ENCODE data around the gene CHDH. TPM values are rescaled to one million over a fixed set of nuclear protein-coding genes. Genes with fewer than 3 reads are reported as not detected.

Gene CHDH
- polyA plus RNA-seq, 3 donors: not detected

DNA sequence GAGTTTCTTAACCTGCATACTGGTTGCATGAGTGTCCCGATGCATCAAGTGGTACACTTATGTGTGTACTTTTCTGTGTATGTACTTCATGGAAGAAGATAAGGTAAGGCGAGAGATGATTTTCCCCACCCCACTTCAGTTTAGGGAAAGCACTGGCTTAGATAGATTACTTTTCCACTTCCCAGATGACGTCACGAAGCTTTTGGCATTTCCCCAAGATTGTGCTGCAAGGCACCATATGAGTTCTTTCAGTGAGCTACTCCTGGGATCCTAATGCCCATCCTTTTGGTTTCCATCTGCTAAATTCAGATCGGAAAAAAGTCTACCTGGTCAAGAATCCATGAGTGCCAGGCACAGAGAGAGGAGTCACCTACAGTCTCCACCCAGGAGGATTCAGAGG, 4.7 kb upstream of the CHDH start:
- no peak for DNase-seq
- WGBS (ENCODE audit: insufficient coverage): 29% methylated on average over 2 of the region's 5 CpGs
- Histone ChIP-seq H3K9me3 (replicated peaks in 1 of 2; ENCODE audit: control insufficient read depth in 1 of 2, insufficient read depth in 1 of 2, low read length in 2 of 2) (peaks cover 0 to 8% of the 10 kb centered on the region in 2 donors), H3K79me2 (ENCODE audit: insufficient read depth, low read length) (no peaks in the 10 kb centered on the region), H3K9ac (ENCODE audit: insufficient read depth, low read length, poor library complexity, severe bottlenecking) (no peak overlapping the region), H3K4me2 (replicated peaks; ENCODE audit: extremely low read depth, low read length, poor library complexity, severe bottlenecking) (no peak overlapping the region), H4K20me1 (ENCODE audit: insufficient read depth, low read length) (no peaks in the 10 kb centered on the region), H2AFZ (ENCODE audit: insufficient read depth, low read depth, low read length, poor library complexity, severe bottlenecking) (no peak overlapping the region), H3K27ac (ENCODE audit: low read depth in 1 of 2, low read length in 2 of 2) (no peak overlapping the region), H3K4me1 (ENCODE audit: control insufficient read depth in 1 of 2, insufficient read depth in 2 of 2, low read length in 2 of 2) (peaks cover 3 to 8% of the 10 kb centered on the region in 2 donors), H3K4me3 (replicated peaks in 1 of 3; ENCODE audit: low read depth in 2 of 3, low read length in 3 of 3) (no peak overlapping the region), H3K27me3 (ENCODE audit: control insufficient read depth in 2 of 2, insufficient read depth in 2 of 2, low read length in 2 of 2) (peaks cover 19 to 37% of the 10 kb centered on the region in 2 donors), H3K36me3 (replicated peaks in 1 of 2; ENCODE audit: control insufficient read depth in 1 of 2, insufficient read depth in 2 of 2, low read length in 2 of 2) (no peaks in the 10 kb centered on the region)
- intact Hi-C loops (cut with micrococcal nuclease): no loop called here
- peaks cover 3% of the 10 kb centered on the region for H3K4me1 Mint-ChIP-seq
- H3K36me3 Mint-ChIP-seq: no peaks in the 10 kb centered on the region
- H3K9me3 Mint-ChIP-seq: peaks cover 0 to 7% (median 1%) of the 10 kb centered on the region in 7 donors
- H3K27ac Mint-ChIP-seq: no peak overlapping the region
- TF ChIP-seq, protein P1, sequence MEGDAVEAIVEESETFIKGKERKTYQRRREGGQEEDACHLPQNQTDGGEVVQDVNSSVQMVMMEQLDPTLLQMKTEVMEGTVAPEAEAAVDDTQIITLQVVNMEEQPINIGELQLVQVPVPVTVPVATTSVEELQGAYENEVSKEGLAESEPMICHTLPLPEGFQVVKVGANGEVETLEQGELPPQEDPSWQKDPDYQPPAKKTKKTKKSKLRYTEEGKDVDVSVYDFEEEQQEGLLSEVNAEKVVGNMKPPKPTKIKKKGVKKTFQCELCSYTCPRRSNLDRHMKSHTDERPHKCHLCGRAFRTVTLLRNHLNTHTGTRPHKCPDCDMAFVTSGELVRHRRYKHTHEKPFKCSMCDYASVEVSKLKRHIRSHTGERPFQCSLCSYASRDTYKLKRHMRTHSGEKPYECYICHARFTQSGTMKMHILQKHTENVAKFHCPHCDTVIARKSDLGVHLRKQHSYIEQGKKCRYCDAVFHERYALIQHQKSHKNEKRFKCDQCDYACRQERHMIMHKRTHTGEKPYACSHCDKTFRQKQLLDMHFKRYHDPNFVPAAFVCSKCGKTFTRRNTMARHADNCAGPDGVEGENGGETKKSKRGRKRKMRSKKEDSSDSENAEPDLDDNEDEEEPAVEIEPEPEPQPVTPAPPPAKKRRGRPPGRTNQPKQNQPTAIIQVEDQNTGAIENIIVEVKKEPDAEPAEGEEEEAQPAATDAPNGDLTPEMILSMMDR (IDR thresholded peaks at IDR 0.05): no peak
- H3K27me3 Mint-ChIP-seq (ENCODE audit: low read depth in 3 of 3): peaks cover 24 to 46% (median 30%) of the 10 kb centered on the region in 3 donors
- no peak overlapping the region for H3K4me3 Mint-ChIP-seq

DNA sequence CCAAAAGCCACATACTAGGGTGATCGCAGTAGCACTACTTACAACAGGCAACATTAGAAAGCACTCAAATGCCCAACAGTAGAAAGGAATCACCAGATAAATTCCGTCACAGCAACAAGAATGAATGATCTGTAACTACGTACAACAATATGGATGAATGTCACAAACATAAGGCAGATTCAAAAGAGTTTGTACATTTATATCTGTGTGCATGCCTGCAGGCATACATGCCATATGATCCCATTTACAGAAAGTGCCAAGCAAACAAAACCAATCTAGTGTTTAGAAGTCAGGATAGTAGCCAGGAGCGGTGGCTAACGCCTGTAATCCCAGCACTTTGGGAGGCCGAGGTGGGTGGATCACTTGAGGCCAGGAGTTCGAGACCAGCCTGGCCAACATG, 3.7 kb upstream of the CHDH start:
- TF ChIP-seq, protein P1 (IDR thresholded peaks at IDR 0.05): no peak
- intact Hi-C loops (cut with micrococcal nuclease): no loop called here
- H3K4me1 ChIP-seq (ENCODE audit: control insufficient read depth in 1 of 2, insufficient read depth in 2 of 2, low read length in 2 of 2): peaks cover 8 to 14% of the 10 kb centered on the region in 2 donors
- H3K27me3 ChIP-seq (ENCODE audit: control insufficient read depth in 2 of 2, insufficient read depth in 2 of 2, low read length in 2 of 2): peaks cover 26 to 44% of the 10 kb centered on the region in 2 donors
- no peak overlapping the region for H2AFZ ChIP-seq (ENCODE audit: insufficient read depth, low read depth, low read length, poor library complexity, severe bottlenecking)
- no peaks in the 10 kb centered on the region for H3K36me3 ChIP-seq (replicated peaks in 1 of 2; ENCODE audit: control insufficient read depth in 1 of 2, insufficient read depth in 2 of 2, low read length in 2 of 2)
- peaks cover 9% of the 10 kb centered on the region for H3K4me1 Mint-ChIP-seq
- H3K36me3 Mint-ChIP-seq: peaks cover 1 to 2% of the 10 kb centered on the region in 2 donors
- H3K4me3 ChIP-seq (replicated peaks in 1 of 3; ENCODE audit: low read depth in 2 of 3, low read length in 3 of 3): no peak overlapping the region
- peaks cover 30 to 53% (median 36%) of the 10 kb centered on the region in 3 donors for H3K27me3 Mint-ChIP-seq (ENCODE audit: low read depth in 3 of 3)
- WGBS (ENCODE audit: insufficient coverage): 95% methylated on average over 4 of the region's 7 CpGs
- no peak for DNase-seq
- H3K27ac Mint-ChIP-seq: no peak overlapping the region
- H4K20me1 ChIP-seq (ENCODE audit: insufficient read depth, low read length): no peaks in the 10 kb centered on the region
- H3K9me3 Mint-ChIP-seq: peaks cover 0 to 7% (median 1%) of the 10 kb centered on the region in 7 donors
- peaks cover 0 to 8% of the 10 kb centered on the region in 2 donors for H3K9me3 ChIP-seq (replicated peaks in 1 of 2; ENCODE audit: control insufficient read depth in 1 of 2, insufficient read depth in 1 of 2, low read length in 2 of 2)
- H3K9ac ChIP-seq (ENCODE audit: insufficient read depth, low read length, poor library complexity, severe bottlenecking): no peak overlapping the region
- H3K27ac ChIP-seq (ENCODE audit: low read depth in 1 of 2, low read length in 2 of 2): no peak overlapping the region
- no peaks in the 10 kb centered on the region for H3K79me2 ChIP-seq (ENCODE audit: insufficient read depth, low read length)
- H3K4me2 ChIP-seq (replicated peaks; ENCODE audit: extremely low read depth, low read length, poor library complexity, severe bottlenecking): no peak overlapping the region
- H3K4me3 Mint-ChIP-seq: no peak overlapping the region
